Left lung (tissue), 10 donors: ENCODE results near the gene DDIT4. TPM values are rescaled to one million over a fixed set of nuclear protein-coding genes. Genes with fewer than 3 reads are reported as not detected.

Source experiments
- ATAC-seq: fragments of 200-7000 bp; cut with Tn5 transposase; one replicate; pipeline ENCODE4 v1.9.1; 2020; ENCODE audit warnings: moderate library complexity
- DNase-seq, 4 donors: peaks; one replicate each; pipeline ENCODE4 v3.0.0-alpha.2; 2013 to 2020
- H3K27ac ChIP-seq, 2 donors: fragments of 200-600 bp; sonication (generic) in 1 of 2; one replicate each; pipeline versions ENCODE4 v1.5.0 to v1.8.0; 2020 to 2021
- H3K27me3 ChIP-seq, 2 donors: fragments of 200-600 bp; sonication (generic) in 1 of 2; one replicate each; pipeline versions ENCODE4 v1.5.0 to v1.8.0; 2020 to 2021
- H3K36me3 ChIP-seq, 2 donors: fragments of 200-600 bp; sonication (generic) in 1 of 2; one replicate each; pipeline versions ENCODE4 v1.5.0 to v1.8.0; 2020 to 2021
- H3K4me1 ChIP-seq, 2 donors: fragments of 200-600 bp; one replicate each; pipeline ENCODE4 v1.8.0; 2021
- H3K4me3 ChIP-seq, 2 donors: fragments of 200-600 bp; sonication (generic) in 1 of 2; one replicate each; pipeline versions ENCODE4 v1.5.0 to v1.8.0; 2020 to 2021; ENCODE audit warnings: mild to moderate bottlenecking in 1 of 2
- H3K9me3 ChIP-seq, 2 donors: fragments of 200-600 bp; sonication (generic) in 1 of 2; one replicate each; pipeline versions ENCODE4 v1.5.0 to v1.8.0; 2020 to 2021
- CTCF ChIP-seq, 2 donors: fragments of 200-600 bp; sonication (generic) in 1 of 2; IDR thresholded peaks; one replicate each; pipeline versions ENCODE4 v1.5.0 to v1.8.0; 2021; ENCODE audit warnings: antibody characterized with exemption in 2 of 2
- intact Hi-C, 2 donors: fragments of 100-400 bp; cut with DNase I; formaldehyde crosslinking; loops; one replicate each; pipeline versions ENCODE4 v1.11.2 to v1.14.2; 2022
- polyA plus RNA-seq, 6 donors: library from polyadenylated mRNA; unstranded; fragments of 120-200 nt; gene quantifications; one replicate each; pipeline ENCODE4 v1.2.1, GENCODE V29; 2013; ENCODE audit not compliant: insufficient read length in 6 of 6
- total RNA-seq, 2 donors: library from RNA; stranded (reverse); fragmentation: NEBNext Ultra II Directional; extraction: Animal tissue kit (Norgen Biotek cat#: 25700); gene quantifications; one replicate each; pipeline ENCODE4 v1.2.1, GENCODE V29; 2021
- donor health status: DM: no; HTN: yes; CAD: no.
- donor health status: DM: no; HTN: no; CAD: no.

Gene DDIT4
- total and polyA plus RNA-seq, 8 donors: 40.7 to 98.7 (median 56.4) TPM

DNA sequence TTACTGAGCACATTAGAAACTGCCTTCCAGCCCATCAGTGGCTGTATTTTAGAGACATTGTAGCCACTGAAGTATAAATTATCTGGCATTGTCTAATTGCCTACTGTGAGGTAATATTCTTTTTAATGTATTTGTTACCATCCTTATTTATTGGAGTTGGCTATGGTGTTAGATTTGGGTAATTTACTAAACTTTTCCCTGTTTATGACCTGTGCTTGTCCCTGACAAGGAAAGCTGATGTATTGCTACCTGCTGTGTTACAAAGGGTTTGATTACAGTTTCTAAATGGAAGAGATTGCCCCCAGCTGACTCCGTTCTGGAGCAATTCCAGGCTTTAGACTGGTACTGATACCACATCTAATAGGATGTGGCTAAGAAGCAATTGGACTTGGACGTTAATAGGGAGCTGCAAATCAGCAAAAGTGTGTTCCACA lies 45.4 kb upstream of the DDIT4 start:
- DNase-seq (no peak), ATAC-seq (no peak)
- peaks cover 0 to 56% of the 10 kb centered on the region in 2 donors for H3K36me3 ChIP-seq
- intact Hi-C loops: no loop called here
- TF ChIP-seq CTCF (IDR thresholded peaks at IDR 0.05): no peak
- no peaks in the 10 kb centered on the region for H3K27me3 ChIP-seq
- peak overlapping the region in 1 of 2 donors; percentile 53 for H3K27ac ChIP-seq
- peaks cover 9 to 40% of the 10 kb centered on the region in 2 donors for H3K4me1 ChIP-seq
- H3K9me3 ChIP-seq: no peaks in the 10 kb centered on the region
- H3K4me3 ChIP-seq: no peak overlapping the region

DNA sequence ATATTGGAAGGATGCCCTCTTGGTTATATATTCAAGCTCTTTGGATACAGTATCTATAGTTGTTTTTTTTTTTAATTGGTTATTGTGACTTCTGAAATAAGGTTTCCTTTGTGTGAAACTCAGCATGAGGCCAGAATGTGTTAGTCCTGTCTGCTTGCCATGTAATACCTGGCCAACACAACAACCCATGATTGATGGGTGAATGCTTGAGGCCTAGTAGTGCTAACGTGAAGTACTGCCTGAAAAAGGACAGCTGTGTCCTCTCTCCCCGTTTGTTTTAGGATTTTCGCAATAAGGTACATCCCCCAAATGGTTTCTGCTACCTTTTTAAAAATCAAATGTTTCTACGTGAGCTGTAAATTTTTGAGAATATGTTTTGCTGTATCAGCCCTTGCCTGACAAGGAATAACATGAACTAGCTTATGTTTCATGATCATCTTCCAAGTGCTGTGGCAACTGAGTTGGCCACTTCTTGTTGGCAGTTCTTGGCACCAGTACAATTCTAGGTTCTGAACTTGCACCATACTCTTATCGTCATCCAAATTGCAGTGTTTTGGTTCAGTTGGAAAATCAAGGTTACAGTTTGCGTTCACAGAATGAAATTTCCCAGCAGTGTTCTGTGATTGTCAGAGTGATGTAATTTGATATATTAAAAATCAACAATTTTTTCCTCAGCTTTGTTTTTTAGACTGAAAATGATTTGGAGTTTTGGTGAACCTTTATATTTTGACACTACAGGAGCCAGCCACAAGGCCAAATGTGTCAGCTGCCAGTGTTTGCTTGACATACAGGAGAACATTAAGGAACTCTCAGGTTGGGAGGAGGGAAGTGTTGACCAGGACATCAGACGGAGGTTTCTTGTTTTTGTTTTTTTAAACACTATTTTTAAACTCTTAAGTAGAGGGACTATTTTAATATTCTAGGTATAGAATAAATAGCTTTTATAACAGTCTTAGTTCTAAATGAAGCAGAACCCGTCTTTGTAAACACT lies 44.2 kb upstream of the DDIT4 start:
- Histone ChIP-seq H3K4me1 (peaks cover 9 to 29% of the 10 kb centered on the region in 2 donors), H3K9me3 (no peaks in the 10 kb centered on the region), H3K27ac (peak overlapping the region; percentile 20 to 53), H3K27me3 (no peaks in the 10 kb centered on the region), H3K36me3 (peaks cover 0 to 61% of the 10 kb centered on the region in 2 donors), H3K4me3 (no peak overlapping the region)
- no peak for TF ChIP-seq CTCF (IDR thresholded peaks at IDR 0.05)
- DNase-seq: no peak
- intact Hi-C loops: no loop called here
- no peak for ATAC-seq

DNA sequence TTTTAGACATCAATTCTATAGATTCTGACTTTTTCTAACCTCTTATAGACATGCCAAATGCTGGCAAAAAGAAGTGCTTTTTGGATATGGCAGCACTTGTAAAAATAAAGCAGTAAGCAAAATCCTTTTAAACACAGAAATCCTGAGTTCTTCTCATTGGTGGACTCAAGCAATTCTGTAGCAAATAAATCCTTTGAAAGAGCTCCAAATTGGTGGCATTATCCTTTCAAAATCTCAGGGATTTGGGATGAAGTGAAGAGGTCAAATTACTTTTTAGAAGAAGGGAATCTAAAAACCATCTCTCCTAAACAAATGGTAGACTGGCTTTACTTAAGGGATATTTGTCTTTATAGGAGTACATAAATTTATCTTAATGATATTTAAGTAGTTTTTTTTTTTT lies 40.1 kb upstream of the DDIT4 start:
- H3K9me3 ChIP-seq: no peaks in the 10 kb centered on the region
- no peak overlapping the region for H3K27ac ChIP-seq
- intact Hi-C loops: no loop called here
- no peaks in the 10 kb centered on the region for H3K27me3 ChIP-seq
- DNase-seq (no peak), ATAC-seq (no peak)
- TF ChIP-seq CTCF (IDR thresholded peaks at IDR 0.05): no peak
- H3K4me3 ChIP-seq: no peak overlapping the region
- peaks cover 0 to 82% of the 10 kb centered on the region in 2 donors for H3K36me3 ChIP-seq
- peaks cover 9 to 25% of the 10 kb centered on the region in 2 donors for H3K4me1 ChIP-seq

GRCh38 chr10:72234560-72235095 lies 39.1 kb upstream of the DDIT4 start:
- TF ChIP-seq CTCF (IDR thresholded peaks at IDR 0.05): no peak
- H3K36me3 ChIP-seq: peaks cover 0 to 82% of the 10 kb centered on the region in 2 donors
- H3K9me3 ChIP-seq: no peaks in the 10 kb centered on the region
- H3K27me3 ChIP-seq: no peaks in the 10 kb centered on the region
- DNase-seq (no peak), ATAC-seq (no peak)
- peaks cover 7 to 15% of the 10 kb centered on the region in 2 donors for H3K4me1 ChIP-seq
- intact Hi-C loops: no loop called here
- no peak overlapping the region for H3K4me3 ChIP-seq
- H3K27ac ChIP-seq: no peak overlapping the region
